NCI-H2107 (cell line): Measurements from ENCODE around the gene CST1.

ENCODE experiments used
- DNase-seq: peaks from one replicate; lab custom pipeline; 2025; lab: John Stamatoyannopoulos, UW

Gene CST1

GRCh38 chr20:23702021-23702420 lies 48.7 kb downstream of the CST1 start:
- DNase-seq = no peak

DNA sequence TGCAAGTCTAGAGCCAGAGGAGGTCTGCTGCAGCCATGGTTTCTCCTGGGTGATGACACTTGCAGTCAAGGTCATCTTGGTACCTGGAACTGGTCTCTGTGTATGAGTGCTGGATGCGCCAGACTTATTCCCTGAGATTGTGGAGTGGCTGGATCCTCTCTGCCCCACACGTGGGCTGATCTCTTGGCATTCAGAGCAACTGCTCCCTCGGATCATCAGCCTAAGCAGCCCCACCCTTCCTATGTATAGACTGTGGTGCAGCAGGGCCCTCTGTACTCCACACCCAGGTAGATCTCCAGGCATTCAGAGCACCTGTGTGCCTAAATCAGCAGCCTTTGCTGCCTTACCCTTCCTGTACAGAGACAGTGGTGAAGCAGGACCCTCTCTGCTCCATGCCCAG lies 49.8 kb downstream of the CST1 start:
- no peak for DNase-seq

- no peak for DNase-seq
Measured at GRCh38 chr20:23697947-23698346, 52.8 kb downstream of the CST1 start.
